ENCODE results near the gene CAPS.
"Not testable (repeated sequence)": the region's sequence is repeated elsewhere in the genome, so short reads cannot be mapped to it uniquely, and the experiment has no call there.

Gene CAPS

DNA sequence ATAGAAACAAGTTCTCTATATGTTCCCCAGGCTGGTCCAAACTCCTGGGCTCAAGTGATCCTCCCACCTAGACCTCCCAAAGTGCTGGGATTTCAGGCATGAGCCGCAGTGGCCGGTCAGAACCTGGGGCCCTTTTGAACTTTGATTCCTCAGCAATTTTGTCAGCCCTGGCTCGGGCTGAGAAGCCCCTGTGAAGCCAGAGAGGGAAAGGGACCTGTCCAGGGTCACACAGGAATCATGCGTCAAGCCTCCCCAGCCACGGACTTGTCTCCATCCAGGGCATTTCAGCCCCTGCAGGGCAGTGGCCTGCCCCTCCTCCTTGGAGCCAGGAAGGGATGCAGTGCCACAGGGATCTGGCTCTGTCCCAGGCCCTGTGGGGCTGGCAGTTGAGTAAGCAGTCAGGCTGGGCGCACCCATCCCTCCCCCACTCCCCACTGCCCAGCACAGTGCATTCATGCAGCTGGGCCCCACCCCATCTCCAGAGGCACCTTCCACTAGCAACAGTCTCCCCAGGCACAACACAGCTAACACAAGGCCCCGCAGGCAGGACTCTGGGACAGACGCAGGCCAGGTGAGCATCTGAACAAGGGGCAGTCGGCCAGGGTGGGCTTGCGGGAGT lies at the start of gene CAPS:
TSS of gene CAPS (plus strand) at position 516 of the 619 bp plus-strand sequence. CDS start 153 bp downstream, outside the sequence.
- DNase-seq: no peak

- DNase-seq: no peak
These were observed 49.1 kb upstream of the CAPS start for GRCh38 chr19:5864725-5865486.

DNA sequence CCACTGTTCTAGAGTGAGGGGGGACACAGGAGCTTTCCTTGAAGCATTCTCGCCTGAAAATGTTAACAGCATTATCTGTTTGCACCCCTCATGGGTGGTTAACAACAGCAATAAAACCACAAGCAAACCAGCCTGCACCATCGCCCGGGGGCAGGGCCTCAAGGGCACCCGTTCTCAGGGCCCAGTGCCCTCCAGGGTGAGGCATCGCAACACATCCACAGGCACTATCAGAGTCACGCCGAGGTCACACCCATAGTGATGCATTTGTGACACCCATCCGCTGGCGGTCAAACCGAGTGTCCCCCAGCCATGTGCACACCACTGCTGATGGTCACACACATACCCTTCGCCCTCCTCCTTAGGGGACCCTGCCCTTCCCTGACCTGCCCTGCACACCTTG lies 48.3 kb upstream of the CAPS start:
- no peak for DNase-seq

DNA sequence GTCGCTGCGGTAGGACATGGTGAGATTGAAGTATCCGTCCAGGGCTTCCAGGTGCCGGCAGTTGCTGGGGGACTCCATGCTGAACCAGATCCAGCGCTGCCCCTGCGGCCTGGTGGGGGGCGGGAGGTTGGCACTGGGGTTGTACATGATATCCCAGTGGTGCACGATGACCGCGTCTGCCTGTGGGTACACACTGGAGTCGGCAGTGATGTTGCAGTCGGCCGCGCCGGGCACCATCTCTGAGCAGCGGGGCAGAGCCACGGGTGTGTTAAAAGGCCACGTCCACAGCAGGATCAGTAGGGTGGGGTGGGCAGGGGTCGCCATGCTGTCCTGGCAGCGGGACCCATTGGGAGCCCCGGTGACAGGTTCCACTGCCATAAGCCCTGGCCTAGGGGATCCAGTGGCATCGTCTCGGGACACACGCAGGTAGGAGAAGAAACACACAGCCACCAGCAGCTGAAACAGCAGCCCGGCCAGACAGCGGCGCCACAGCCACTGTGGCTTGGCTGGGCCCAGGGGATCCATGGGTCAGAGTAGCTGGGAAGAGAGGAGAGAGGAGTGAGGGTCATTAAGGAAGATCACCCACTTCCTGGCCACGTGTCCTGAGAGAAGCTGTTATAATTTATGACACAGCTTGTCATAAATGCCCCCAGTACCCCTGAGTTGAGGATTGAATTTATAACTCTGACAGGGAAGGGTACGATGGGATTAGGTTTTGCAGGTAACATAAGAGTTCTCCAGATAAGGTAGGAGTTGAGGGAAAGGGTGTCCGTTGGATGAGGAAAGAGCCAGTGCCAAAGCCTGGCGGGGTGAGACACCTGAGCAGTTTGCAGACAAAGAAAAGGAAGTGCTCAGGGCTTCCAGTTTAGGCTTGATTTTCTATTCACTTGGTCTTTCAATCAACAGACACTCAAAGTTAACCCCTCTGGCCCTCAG lies 46.6 kb upstream of the CAPS start:
- no peak for DNase-seq

GRCh38 chr19:5870986-5871394 lies 43.1 kb upstream of the CAPS start:
- DNase-seq: no peak

DNA sequence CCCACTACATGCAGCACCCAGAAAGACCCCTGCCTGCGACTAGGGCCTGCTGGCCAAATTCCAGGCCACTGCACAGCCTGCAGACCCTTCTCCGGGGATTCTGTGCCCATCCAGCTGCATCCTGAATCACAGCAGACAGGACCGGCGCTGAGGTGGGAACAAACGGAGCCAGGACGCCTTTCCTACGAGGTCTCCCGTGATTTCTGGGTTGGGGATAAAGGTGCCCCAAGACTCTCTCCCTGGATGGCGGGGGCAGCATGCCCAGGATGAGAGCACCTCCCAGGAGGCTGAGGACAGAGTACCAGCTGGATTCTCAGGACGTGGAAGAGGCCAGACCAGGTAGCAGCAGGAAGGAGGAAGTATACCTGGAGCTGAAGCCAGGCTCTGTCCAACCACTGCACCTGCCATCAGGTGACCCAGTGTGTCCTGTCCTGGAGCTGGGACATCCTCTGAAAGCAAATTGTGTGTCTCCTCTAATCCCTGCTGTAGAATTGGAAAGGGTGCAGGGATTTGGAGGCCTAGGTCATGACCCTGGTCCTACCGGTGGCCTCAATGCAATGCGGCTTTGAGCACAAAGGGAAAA lies 40.3 kb upstream of the CAPS start:
- DNase-seq: no peak

GRCh38 chr19:5874496-5874895 lies 39.6 kb upstream of the CAPS start:
- DNase-seq: peak; percentile 59

GRCh38 chr19:5877427-5877826 lies 36.6 kb upstream of the CAPS start:
- no peak for DNase-seq

DNA sequence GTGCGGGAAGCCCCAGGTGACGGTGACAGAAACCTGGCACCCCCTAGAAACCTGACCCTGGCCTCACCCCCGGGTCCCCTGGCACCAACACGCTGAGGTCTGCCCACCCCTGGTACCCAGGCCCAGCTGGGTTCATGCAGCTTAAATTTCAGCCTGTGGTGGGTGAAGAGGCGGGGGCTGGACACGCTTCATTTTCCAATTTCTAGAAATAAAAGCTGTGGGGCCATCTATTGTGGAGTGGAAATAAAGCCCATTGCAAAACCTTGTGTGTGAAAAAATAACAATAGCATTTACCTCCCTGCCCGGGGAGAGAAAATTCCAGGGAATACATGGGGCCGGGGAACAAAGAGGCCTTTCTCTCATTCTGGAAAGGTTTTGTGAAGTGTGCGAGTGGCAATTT lies 36.2 kb upstream of the CAPS start:
- no peak for DNase-seq

DNA sequence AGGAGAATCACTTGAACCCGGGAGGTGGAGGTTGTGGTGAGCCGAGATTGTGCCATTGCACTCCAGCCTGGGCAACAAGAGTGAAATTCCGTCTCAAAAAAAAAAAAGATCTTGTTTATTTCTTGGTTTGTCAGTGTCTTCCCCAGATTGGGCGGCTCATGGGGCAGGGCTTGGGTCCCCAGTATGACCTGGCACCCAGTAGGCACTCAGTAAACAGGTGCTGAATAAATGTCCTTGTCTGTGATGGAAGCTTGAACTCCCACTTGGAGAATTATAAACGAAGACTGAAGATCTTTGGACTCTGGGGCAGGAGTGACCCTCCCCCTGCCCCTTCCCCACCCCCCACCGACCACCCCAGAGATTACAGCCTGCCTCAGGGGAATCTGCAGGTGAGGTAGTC lies 33.9 kb upstream of the CAPS start:
- no peak for DNase-seq

DNA sequence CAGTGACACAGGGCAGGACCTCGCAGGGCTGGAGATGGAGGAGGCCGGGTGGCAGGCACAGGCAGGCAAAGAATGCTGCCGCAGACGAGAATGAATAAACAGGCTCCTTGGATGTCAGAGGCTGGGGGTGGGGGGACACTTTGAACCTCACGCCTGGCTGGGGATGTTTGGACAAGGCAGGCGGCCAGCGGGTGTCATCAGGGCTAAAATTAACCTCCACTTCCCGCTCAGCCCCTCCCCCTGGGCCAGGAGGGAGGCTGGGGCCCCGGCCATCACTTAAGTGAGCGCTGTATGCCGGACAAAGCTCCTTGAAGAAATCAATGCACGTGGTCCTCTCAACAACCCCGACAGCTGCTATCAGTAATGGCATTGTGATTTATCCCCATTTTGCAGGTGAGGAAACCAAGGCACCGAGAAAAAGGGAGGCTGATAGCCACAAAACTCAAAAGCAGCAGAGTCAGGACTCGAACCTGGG lies 33.4 kb upstream of the CAPS start:
- peak; percentile 72 for DNase-seq

- DNase-seq: no peak
These were observed 32.3 kb upstream of the CAPS start for GRCh38 chr19:5881543-5882299.

GRCh38 chr19:5882421-5882968 lies 31.6 kb upstream of the CAPS start:
- no peak for DNase-seq

GRCh38 chr19:5883157-5883873 lies 30.7 kb upstream of the CAPS start:
- DNase-seq: not testable (repeated sequence)

GRCh38 chr19:5884065-5884811 lies 29.8 kb upstream of the CAPS start:
- not testable (repeated sequence) for DNase-seq

DNA sequence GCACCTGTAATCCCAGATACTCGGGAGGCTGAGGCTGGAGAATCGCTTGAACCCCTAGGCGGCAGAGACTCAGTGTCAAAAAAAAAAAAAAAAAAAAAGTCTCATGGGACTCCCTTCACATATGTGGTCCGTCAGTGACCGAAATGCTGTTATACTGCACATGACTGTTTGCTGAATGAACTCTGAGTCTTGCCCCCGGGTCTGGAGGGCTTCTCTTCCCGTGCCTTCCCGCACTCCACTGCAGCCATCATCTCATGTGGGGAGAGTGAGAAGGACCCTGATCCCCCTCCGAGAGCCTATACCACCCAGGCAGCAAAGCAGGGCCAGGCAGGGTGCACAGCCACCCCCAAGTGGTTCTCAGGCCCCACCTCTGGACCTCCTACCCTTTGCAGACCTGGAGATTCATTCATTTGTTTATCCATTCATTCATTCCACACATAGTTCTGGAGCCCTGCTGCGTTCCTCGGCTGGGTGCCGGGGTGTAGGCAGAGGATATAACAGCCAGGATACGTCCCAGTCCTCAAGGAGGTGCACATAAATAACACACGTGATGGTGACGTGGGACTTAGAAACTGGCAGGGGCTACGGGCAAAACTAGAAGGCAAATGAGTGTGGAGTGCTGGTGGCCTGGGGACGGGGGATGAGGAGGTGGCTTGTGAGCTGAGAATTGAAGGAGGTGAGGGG lies 24.6 kb upstream of the CAPS start:
- no peak for DNase-seq

DNA sequence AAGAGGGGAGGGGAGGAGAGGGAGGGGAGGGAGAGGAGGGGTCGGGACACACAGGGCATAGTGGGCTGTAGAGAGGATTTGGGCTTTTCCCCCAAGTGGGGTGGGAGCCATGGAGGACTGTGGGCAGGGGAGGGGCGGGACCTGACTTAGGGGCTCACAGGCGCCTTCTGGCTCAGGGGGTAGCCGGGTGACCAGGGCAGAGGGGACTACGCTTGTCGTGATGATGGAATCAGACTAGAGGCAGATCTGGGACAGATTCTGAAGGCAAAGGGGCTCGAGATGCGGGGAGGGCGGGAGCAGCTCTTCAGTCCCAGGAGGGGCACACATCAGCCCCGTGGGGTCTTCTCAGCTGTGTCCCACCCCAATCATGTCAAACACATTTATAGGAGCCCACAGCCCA lies 24.0 kb upstream of the CAPS start:
- DNase-seq: no peak

GRCh38 chr19:5891572-5891937 lies 22.5 kb upstream of the CAPS start:
- DNase-seq: no peak

DNA sequence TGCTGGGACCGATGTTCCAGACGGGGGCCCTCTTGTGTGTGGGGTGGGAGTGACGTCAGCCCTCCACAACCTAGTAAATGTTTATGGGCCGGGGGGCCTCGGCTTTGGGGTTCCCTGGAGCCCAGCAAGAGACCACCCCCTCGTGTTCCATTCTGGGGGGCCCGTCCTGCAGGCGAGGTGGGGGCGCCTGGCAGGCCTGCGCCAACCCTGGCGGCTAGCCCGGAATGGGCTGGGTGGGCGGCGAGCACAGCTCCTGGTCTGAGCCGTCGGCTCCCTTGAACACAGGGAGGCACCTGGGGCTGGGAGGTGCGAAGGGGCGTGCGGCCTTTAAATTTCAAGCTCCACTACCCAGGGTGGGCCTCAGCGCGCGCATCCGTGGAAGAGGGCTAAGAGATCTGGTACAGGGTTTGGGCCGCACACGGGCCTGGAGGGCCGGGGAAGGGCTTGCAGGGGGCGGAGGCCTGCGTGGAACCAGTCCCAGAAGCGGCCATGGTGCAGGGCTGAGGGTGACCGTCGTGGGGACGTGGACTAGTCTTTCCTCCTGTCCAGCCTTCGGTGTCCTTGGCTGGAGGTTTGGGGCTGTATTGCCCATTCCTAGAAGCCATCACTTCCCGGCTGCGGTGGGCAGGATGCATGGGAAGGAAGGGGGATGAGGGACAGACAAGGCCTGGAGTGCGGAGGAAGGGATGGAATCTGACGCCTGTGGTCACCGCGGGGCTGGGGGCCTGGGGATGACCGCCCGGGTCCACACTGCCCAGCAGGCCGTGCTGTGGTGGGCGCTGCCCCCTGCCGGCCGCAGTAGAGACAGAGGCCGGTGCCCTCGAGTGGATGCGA lies 21.9 kb upstream of the CAPS start:
- DNase-seq: peak; percentile 81
